NCI-H2107 (cell line): ENCODE measurements around the gene FANCM.
"Not testable (repeated sequence)": the region's sequence is repeated elsewhere in the genome, so short reads cannot be mapped to it uniquely, and the experiment has no call there.

ENCODE experiments used
- DNase-seq: peaks from one replicate; lab custom pipeline; 2025; lab: John Stamatoyannopoulos, UW

FANCM gene

DNA sequence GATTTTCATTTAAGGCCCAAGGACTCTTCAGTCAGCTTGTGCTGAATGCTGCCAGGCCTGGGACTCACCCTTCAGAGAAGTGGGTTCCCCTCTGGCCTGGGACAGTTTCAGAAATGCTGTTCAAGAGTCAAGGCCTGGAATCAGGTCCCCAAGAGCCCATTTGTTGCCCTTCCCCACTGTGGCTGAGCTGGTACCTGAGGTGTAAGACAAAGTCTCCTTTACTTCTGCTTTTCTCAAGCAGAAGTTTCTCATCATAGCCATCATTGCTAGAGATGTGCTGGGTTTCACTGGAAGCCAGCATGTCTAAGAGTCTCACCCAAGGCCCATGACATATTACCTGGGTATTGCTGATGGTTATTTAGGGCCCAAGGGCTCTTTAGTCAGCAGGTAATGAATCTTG lies 8.9 kb downstream of the FANCM start:
- DNase-seq = no peak

DNA sequence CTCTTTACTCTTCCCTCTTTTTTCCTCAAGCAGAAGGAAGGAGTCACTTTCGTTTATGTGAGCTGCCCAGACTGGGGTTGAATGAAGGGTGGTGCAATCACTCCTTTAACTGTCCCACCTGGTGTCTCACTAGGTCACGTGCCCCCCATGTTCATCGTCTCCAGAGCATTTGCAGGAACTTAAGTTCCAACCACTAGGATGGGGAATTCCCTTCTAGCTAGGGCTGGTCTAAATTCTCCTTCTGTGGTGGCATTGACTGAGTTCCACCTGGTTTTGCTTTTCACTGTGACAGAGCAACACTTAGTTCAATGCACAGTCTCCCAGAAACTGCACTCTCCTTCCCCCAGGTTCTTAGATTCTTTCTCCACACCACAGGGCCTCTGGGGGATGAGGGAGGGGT lies 9.5 kb downstream of the FANCM start:
- DNase-seq = no peak

DNA sequence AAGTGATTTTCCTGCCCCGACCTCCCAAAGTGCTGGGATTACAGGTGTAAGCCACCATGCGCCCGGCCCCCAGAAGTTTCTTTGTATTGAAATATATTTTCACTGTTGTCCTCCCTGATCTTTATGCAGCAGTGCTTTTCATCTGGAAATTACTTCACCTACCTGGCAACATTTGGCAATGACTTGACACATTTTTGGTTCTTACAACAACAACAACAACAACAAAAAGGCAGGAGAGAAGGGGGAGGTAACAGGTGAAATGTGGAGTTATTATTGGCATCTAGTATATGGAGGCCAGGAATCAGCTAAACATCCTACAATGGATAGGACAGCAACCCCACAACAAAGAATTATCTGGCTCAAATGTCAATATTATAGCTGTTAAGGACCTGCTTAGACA lies 13.9 kb downstream of the FANCM start:
- no peak for DNase-seq

DNA sequence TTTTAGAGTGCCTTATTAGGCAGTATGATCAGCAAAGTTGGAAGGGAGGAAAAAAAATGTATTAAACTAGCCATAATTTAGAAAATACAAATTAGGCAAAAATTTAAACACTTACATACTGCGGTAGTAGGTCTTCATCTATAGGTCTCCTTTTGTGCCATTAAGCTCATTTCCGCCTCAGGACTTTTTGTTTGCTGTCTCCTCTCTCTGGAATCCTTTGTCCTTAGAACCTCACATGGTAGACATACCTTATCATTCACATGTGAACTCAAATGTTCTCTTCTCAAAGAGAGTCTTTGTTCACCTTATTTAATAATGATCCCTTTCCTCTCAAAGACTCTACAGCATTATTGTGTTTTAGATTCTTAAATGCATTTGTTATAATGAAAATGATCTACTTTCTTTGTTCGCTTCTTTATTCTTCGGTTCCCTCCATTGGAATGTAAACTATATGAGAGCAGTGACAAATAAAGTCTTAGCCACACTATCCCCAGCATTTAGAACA lies 14.7 kb downstream of the FANCM start:
- DNase-seq = no peak

DNA sequence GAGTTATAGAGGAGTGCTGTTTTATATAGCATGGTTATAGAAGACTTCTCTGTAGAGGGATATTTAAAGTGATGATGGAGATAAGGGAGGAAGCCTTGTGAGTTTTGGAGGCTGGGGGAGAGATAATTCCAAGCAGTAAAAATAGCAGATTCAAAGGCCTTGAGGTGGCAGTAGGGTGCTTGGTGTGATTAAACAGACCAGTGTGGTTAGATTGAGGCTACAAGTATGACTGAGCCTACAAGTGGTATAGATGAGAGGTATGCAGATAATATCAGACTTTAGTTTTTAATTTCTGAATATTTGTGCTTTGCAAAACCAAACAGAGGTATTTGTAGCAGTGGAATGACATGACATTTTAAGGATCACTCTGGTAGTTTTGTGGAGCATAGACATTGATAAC lies 20.3 kb downstream of the FANCM start:
- no peak for DNase-seq

DNA sequence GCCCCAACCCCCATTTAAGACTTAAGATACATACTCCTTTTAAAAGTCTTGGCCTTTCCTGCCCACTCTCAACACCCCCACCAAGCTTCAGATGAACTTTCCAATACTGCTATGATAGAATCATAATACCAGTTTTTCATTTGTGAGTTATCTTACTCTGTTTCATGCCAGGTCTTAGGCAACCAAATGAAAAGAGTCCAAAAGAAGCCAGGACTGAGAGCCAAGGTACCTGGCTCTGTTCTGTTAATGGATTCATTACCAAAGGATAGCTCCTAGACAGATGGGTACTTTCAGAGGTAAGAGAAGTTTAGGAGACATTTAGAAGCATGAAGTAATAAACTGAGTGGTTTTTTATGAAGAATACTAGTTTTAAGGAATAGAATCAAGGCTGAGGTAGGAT lies 34.2 kb downstream of the FANCM start:
- DNase-seq = no peak

DNA sequence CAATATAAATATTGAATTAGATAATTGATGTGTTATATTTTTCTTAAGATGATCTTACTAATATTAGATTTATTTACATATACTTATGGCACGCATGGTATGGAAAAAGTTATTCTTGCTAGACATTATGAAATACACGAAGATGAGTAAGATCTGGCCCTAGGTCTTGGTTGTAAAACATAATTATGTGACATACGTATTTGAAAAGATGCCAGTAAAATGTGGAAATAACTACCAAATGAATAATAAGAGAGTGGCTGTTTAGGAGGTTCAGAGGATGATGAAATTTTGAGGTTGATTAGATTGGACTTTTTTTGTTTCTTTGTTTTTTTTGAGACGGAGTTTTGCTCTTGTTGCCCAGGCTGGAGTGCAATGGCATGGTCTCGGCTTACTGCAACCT lies 41.3 kb downstream of the FANCM start:
- DNase-seq = no peak

DNA sequence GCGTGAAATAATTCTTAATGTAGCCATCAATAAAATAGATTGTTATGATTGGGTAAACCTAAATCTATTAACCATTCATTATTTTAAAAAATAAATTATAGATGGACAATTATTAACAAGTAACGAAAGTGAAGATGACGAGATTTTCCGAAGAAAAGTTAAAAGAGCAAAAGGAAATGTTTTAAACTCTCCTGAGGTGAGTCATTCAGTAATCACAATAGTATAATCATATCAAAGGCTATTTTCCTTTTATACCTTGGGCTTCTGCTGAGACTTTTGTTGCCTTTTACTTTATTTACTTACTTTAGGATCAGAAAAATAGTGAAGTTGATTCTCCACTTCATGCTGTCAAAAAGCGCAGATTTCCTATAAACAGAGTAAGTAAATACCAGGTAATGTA lies 45.6 kb downstream of the FANCM start:
- no peak for DNase-seq

DNA sequence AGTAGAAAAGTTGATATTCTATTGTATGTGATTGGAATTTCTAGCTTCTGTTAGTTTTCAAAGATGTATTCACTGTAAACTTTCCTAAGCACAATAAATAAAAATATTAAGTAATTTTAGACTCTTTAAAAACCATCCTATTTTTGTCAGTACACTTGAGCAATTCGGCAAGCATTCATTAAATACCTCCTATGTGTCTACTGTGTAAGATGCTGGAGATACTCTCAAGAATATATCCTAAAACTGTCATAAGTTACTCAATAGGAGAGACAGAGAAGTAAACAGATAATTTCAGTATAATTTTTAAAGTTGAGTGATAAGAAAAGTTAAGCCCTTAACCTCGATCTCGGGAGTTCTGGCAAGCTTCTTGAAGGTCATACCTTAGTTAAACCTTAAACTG lies 46.1 kb downstream of the FANCM start:
- DNase-seq = no peak

DNA sequence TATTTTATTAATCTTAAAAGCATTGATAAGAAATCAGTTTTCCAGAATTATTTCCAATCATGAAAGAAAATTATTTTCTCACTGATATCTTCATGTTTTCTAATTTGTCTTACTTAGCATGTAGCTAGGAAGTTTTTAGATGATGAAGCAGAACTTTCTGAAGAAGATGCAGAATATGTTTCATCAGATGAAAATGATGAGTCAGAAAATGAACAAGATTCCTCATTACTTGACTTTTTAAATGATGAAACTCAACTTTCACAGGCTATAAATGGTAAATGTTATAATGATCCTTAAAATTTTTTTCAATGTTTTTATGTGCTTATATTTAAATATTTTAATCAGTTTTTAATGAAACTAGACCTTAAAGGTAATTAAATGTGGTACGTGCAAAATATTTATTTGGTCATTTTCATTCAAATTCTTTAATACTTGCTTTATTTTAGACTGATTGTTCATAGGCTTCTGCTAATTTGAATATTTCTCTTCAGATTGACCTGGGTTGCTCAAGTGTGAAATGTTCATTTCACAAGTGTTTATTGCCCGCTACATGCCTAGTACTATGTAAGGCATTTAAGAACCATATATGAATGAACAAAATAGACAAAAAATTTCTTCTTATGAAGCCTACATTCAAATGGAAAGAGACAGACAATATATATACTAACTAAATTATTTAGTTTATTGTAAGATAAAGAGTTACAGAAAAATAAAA lies 49.5 kb downstream of the FANCM start:
- no peak for DNase-seq

DNA sequence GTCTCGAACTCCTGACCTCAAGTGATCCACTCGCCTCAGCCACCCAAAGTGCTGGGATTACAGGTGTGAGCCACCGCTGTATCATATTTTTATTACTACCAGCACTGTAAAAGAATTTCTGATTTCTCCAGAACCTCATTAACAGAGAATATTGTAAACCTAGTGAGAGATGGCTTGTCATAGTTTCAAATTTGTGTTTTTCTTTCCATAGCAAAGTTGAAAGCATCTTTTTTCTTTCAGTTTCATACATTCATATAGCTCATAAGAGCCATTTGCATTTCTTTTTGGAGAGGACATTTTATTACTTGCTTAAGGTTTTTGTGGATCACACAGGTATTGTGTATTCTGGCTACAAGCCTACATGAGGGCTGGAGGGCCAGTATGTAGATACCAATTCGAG lies 59.2 kb downstream of the FANCM start:
- no peak for DNase-seq

DNA sequence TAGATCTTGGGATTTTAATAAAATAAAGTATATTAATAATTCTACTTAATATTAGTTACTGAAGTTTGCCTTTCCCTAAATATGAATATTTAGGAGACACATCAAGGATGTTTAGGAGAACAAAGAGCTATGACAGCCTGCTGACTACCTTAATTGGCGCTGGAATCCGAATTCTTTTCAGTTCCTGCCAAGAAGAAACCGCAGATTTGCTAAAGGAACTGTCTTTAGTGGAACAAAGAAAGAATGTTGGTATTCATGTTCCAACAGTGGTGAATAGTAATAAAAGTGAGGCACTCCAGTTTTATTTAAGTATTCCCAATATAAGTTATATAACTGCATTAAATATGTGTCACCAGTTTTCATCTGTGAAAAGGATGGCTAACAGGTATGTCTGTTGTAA lies 62.8 kb downstream of the FANCM start:
- no peak for DNase-seq

DNA sequence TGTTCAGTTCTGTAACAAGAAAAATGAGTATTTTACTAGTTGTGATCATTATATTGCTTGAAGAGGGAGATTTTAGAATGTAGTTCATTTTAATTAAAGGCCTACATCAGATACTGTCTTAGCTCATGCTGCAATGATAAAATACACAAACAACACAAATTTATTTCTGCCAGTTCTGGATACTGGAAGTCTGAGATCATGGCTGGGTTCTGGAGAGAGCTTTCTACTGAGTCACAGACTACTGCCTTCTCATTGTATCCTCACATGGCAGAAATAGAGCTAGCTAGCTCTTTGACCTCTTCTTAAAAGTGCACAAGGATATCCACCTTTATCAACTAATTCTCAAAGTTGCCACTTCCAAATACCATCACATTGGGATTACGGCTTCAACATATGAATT lies 63.5 kb downstream of the FANCM start:
- no peak for DNase-seq

DNA sequence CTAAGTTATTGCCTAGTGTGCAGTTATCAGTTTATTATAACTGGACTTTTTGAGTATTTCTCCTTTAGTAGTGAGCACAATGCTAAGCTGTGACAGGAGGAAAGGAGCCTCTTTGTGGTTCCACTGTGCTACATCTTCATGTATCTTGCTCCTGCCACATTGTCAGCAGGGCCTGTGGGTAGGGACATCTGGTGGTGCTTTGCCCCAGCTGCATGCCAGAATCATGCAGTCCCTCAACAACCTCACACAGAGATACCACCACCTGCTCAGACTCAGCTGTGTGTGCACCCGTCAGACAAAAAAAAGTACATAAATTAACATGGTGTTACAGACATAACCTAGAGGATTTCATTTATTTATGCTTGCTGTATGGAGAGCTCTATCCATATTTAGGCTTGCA lies 66.2 kb downstream of the FANCM start:
- DNase-seq = no peak

DNA sequence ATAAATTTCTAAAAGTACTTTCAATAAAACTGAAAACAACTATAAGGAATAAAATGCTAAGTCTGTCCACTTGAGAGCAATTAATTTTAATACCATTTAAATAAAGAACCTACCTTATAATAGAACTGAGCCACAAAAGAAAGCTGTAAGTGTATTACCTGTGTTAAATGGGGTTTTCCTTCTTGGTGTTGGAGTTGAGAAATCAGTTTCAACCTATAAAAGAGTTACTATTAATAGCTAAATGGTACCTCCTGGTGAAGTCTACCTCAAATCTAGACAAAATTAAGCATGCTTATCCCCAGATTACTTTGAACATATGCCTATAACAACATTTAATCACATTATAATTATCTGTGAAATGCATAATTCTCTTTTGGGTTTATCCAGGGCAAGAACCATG lies 68.5 kb downstream of the FANCM start:
- no peak for DNase-seq

DNA sequence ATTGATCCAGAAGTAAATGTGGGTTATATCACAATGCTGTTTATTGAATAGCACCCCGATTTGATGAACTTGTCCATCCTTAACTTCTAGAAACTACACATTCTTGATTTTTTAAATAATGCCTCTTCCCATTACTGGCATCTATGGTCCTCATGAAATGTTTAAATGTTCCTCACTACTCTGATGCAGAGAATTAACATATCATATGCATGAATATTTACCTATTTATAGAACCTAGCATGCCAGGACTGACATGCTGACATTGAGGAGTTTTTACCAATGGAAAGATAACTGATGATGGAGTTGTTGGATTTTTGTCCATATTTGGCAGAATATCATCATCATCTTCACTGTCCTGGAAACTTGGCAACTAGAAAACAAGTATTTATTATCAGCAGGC lies 74.4 kb downstream of the FANCM start:
- DNase-seq = no peak

DNA sequence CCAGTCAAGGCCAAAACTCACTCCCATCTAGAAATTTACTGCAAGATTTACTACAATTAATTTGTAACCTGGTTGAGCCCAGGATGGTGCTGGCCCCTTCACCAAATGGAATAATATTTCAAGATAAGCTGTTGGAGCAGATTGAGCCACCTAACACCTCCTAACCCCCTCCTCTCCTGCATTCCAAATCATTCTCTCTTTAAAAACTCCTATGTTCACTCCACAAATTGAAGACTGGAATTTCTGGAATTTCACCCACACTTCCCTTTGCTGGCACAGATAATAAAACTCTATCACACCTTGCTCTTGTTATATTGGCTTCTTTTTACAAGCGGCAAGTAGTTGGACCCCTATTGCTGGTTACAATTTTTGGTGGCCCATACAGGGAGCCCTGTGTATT lies 75.6 kb downstream of the FANCM start:
- no peak for DNase-seq

DNA sequence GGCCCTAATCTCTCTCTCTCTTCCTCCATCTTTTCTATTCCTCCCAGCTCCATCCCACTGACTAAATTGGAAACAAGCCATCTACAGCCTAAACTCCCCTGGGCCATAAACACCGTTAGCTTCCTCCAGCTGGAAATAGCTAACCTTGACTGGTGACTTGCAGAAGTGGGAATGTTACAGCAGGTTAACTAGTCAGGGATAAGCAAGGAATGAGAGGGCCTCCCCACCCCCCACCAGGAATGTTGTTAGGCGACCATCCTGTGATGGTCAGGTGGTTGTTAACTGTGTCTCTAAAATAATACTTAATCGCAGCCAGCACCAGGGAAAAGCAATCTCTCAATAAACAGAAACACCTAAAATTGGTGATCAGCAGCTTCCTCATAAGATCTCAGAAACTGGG lies 76.5 kb downstream of the FANCM start:
- DNase-seq = no peak

DNA sequence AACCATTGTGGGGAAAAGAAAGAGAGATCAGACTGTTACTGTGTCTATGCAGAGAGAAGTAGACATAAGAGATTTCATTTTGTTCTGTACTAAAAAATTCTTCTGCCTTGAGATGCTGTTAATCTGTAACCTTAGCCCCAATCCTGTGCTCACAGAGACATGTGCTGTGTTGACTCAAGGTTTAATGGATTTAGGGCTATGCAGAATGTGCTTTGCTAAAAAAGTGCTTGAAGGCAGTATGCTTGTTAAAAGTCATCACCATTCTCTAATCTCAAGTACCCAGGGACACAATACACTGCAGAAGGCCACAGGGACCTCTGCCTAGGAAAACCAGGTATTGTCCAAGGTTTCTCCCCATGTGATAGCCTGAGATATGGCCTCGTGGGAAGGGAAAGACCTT lies 78.0 kb downstream of the FANCM start:
- not testable (repeated sequence) for DNase-seq

DNA sequence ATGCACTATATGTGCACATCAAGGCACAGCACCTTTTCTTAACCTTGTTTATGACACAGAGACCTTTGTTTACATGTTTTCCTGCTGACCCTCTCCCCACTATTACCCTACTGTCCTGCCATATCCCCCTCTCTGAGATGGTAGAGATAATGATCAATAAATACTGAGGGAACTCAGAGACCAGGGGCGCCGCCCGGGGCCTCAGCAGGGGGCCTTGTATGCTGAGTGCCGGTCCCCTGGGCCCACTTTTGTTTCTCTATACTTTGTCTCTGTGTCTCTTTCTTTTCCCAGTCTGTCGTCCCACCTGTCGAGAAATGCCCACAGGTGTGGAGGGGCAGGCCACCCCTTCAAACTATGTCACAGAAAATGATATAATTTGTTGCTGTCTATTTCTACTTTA lies 78.6 kb downstream of the FANCM start:
- not testable (repeated sequence) for DNase-seq

DNA sequence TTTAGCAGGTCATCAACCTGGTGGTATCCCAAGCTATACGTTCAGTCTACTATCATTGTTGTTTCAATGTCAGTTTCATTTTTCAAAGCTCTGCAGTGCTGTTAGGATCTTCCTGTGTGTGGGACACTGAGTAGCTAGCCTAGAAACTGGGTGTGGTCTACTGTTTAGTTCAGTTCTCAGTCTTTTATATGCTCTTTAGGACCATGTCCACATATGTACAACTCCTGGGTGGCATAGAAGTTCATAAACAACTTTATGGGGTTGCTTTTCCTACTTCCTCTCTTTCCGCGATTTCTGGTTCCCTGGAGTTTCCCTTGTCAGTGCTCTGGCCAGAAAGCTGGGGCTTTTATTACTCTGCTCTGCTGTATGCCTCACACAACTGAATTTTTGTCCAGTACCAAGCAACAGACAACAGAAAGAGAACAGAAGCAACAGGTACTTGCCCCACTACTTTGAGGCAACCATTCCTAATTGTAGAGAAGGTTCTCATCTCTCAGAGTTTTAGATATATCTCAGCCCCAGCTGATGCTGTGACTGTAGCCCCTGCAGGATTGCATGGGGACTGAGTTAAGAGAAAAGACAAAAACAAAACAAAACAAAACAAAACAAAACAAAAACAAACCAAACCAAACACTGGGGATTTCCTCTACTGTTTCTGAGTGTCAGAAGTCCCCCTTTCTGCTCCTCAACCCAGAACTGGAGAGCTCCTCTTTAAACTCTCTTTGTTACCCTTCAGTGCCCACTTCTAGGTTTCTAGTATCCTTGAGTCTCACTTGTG lies 86.9 kb downstream of the FANCM start:
- no peak for DNase-seq

DNA sequence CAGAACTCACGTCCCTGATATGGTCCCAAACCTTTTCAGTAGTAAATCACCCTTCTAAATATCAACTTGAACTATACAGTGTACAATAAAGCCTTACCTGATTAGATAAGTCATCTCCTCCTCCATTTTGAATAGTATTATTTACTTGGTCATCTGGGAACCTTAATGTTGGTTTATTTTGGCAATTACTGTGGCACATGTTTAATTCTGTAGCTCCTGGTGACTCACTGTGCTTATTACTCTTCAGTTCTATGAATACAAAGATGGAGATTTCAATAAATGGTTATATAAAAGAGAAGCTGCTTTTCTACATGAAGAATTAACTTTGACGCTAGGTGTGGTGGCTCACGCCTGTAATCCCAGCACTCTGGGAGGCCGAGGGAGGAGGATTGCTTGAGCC lies 91.8 kb downstream of the FANCM start:
- no peak for DNase-seq

DNA sequence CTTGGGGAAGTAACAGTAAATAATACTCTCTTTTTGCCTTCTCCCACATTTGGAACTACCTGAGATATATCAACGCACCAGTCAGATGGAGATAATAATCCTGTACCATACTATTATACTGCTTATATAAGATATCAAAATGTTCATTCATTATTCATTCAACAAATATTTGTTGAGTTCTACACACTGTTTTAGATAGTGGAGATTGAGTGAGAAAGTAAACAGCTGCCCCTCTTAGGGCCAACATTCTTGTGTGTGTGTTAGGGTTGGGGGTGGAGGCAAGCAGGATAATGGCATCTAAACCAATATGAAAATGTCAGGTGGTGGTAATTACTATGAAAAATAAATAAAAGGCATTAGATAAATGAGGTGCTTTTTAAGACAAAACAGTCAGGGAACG lies 103.3 kb downstream of the FANCM start:
- DNase-seq = no peak

DNA sequence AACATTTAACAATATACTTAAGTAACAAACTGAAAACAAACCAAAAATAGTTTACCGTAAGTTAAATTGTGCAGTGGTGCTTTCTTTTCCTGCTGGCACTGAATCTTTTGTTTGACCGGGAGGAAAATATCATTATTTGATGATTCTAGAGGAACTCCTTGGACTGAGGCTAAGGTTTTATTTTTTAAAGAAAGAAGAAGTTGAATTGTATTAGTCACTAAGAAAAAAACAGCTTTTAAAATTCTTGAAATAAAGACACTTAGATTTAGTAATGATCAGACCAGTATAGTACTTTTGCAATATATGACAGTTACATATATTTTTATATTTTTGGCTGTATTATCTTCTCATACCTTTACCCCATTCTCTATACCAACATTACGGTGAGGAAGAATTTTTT lies 107.0 kb downstream of the FANCM start:
- no peak for DNase-seq
